Effector CD8-positive, alpha-beta T cell (primary cell): ENCODE results near the gene RPS23.

ENCODE experiments used
- DNase-seq: peaks from one replicate; lab custom pipeline; 2025; lab: John Stamatoyannopoulos, UW

RPS23 gene

DNA sequence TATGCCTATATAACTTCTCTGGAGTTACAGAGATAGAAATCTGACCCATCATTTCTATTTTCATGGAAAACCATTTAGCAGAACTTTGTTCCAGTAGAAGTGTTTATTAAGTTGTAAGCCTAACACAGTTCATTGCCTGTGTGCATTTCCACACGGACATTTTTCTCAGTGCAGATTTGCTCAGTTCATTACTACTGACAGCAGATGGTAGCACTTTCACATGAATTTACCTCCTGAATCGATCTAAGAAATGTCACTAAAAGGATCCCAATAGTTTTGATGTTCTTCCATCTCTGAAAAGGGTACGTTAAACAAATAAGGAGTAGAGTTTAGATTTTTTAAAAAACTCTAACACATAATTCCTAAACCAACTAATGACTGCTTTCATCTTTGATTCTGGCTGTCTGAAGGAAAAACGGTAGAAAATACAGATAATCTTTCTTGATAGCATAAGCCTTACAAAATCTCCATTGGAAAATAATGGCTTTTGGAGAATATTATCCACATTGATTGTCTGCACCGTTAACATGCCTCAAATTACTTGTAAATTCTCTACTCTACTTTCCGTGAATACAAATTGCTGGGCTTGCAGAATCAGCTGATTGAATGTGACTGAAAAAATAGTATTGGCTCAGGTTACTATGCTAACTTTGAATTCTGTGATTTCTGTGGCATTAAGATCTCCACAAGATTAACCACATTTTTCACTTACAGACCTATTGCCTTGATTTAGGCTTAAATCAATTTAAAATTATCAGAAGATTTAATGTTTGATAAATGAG, 33.1 kb downstream of the RPS23 start:
- DNase-seq: no peak

DNA sequence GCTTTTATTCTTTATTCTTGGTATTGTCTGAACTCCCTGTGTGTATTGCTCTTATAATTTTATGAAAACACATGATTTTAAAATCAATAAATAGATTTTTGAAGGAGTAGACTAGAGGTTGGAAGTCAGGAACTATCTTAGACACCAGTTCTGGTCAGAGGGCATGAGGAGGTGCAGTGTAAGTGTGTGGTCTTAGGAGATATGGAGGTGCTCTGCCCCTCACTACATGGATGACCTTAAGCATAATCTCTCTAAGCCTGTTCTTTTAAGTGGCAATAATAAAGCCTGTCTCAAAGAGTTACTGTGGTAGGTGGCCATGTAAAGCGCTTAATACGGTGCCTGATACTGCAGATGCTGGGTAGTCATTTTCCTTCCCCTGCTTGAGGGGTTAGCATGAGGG, 34.0 kb downstream of the RPS23 start:
- DNase-seq: no peak

DNA sequence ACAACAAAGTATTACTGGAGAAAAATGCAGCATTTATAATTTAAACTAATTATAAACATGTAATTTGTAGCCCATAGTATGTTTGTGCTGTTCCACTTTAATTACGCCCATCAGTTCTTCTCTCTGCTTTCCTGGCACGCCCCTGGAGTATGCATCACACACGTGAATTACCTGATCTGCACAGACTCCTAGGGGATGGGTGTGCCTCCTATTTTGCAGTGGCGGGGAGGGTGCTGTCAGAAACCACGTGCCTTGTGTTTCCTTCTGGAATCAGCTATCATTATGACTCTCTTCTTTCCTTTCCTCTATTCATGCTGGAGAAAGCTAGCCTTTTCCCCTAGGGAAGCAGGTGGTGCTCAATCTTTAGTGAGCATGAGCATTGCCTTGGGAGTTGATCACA, 43.3 kb downstream of the RPS23 start:
- no peak for DNase-seq

DNA sequence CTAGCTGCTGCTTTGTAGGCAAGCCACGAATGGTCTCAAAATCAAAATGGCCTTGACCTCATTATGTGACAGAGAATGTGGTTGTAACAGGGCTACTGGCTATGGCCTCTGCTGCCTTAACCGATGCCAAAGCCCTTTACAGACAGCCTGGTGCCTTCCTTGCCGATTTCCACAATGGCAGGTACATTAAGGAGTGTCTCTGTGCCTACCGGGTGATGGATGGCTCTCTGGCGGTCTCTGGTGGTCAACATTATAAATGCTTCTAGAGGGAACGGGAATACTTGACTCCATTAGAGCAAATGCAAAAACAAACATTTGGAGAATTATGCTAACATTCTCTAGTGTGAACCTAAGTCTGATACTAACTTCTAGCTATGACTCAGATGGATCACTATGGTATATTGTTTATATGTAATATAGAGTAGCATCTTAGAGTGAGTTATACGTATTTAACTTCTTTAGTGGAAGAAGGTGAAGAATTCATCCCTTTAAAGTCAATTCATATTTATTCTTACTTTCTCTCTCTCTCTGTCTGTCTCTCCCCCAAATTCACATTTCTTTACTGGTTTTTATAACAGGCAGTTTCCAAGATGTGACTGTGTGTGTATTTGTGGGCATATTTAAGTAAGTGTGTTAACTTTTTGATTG, 52.5 kb downstream of the RPS23 start:
- peak; percentile 31 for DNase-seq
